Endothelial cell of umbilical vein (primary cell): Measurements from ENCODE around the gene DGKG. TPM values are rescaled to one million over a fixed set of nuclear protein-coding genes. Genes with fewer than 3 reads are reported as not detected.

Source experiments
- BruUV-seq: library from RNA; stranded (reverse); fragments of 400-500 nt; replicated peaks from 2 replicates; lab custom pipeline; 2021; lab: Mats Ljungman, UMichigan
- CTCF ChIA-PET: fragments of 300-600, 350-600 bp; sonication (Branson Sonifier 250); formaldehyde crosslinking; loops from one replicate; lab custom pipeline; 2021; ENCODE audit warnings: antibody characterized with exemption, inconsistent platforms; lab: Charles Lee
- POLR2A ChIA-PET: fragments of 300-600, 350-600 bp; sonication (Branson Sonifier 250); formaldehyde crosslinking; loops from one replicate; lab custom pipeline; 2021; ENCODE audit warnings: antibody characterized with exemption, inconsistent platforms; lab: Charles Lee
- DNase-seq: peaks from one replicate; pipeline ENCODE4 v3.0.0-alpha.2; 2011; ENCODE audit warnings: low read depth, low spot score
- FAIRE-seq: peaks from 2 replicates; lab custom pipeline; 2011; peaks lifted over from hg19 to GRCh38; lab: Jason Lieb, UNC
- H2AFZ ChIP-seq: 2 replicates; pipeline ENCODE4 v1.6.0; 2012; ENCODE audit warnings: low read depth, low read length, control low read depth, inconsistent platforms
- H3K27ac ChIP-seq: 2 replicates; pipeline ENCODE4 v1.5.1; 2011; ENCODE audit warnings: low read depth, mild to moderate bottlenecking, control low read depth, low read length, moderate library complexity; ENCODE audit not compliant: insufficient read depth
- H3K27me3 ChIP-seq, 2 experiments: 2 replicates each; pipeline versions ENCODE4 v1.6.0 to v1.6.1; 2011; ENCODE audit warnings: low read length in 2 of 2, mixed read lengths in 1 of 2; ENCODE audit not compliant: control insufficient read depth in 2 of 2, insufficient read depth in 2 of 2
- H3K36me3 ChIP-seq, 2 experiments: 2 replicates in 1 of 2; 3 replicates in 1 of 2; pipeline ENCODE4 v1.5.1; 2011; ENCODE audit warnings: low read length in 2 of 2, mild to moderate bottlenecking in 1 of 2, moderate library complexity in 1 of 2; ENCODE audit not compliant: control insufficient read depth in 2 of 2, insufficient read depth in 2 of 2; ENCODE audit errors: extremely low read depth in 1 of 2
- H3K4me1 ChIP-seq: 3 replicates; pipeline ENCODE4 v1.5.1; 2011; ENCODE audit warnings: mild to moderate bottlenecking, low read length; ENCODE audit not compliant: control insufficient read depth, insufficient read depth; ENCODE audit errors: extremely low read depth
- H3K4me2 ChIP-seq: 2 replicates; pipeline ENCODE4 v1.6.1; 2011; ENCODE audit warnings: low read length, control low read depth, mixed read lengths; ENCODE audit not compliant: insufficient read depth
- H3K4me3 ChIP-seq, 3 experiments: fragments of 200-600 bp in 1 of 3; sonication (generic), shearing (Covaris generic) in 1 of 3; replicated peaks in 1 of 3; 2 replicates each; pipeline ENCODE4 v1.5.1; 2011 to 2016; ENCODE audit warnings: control low read depth in 3 of 3, low read length in 3 of 3, mild to moderate bottlenecking in 2 of 3, inconsistent platforms in 1 of 3, low read depth in 1 of 3, moderate library complexity in 1 of 3; ENCODE audit not compliant: insufficient read depth in 1 of 3
- H3K79me2 ChIP-seq: 2 replicates; pipeline ENCODE4 v1.6.0; 2012; ENCODE audit warnings: low read length, inconsistent platforms; ENCODE audit not compliant: control insufficient read depth, insufficient read depth
- H3K9ac ChIP-seq: replicated peaks from 2 replicates; pipeline ENCODE3; 2011; ENCODE audit warnings: low read length, control low read depth; ENCODE audit not compliant: insufficient read depth; ENCODE audit errors: extremely low read depth
- H3K9me1 ChIP-seq: replicated peaks from 3 replicates; pipeline ENCODE4 v1.6.0; 2011; ENCODE audit warnings: mild to moderate bottlenecking, low read length; ENCODE audit not compliant: control insufficient read depth, insufficient read depth; ENCODE audit errors: extremely low read depth
- H3K9me3 ChIP-seq: replicated peaks from 2 replicates; pipeline ENCODE4 v1.5.1; 2012; ENCODE audit warnings: low read length, inconsistent platforms; ENCODE audit not compliant: control insufficient read depth, insufficient read depth
- H4K20me1 ChIP-seq: replicated peaks from 2 replicates; pipeline ENCODE3; 2011; ENCODE audit warnings: mild to moderate bottlenecking, low read length; ENCODE audit not compliant: control insufficient read depth, insufficient read depth; ENCODE audit errors: extremely low read depth
- EZH2 ChIP-seq: IDR thresholded peaks from 2 replicates; pipeline ENCODE4 v1.6.1; 2012; ENCODE audit warnings: borderline replicate concordance, low read depth, mild to moderate bottlenecking, moderate library complexity, low read length, inconsistent platforms; ENCODE audit not compliant: severe bottlenecking
- FOS ChIP-seq: IDR thresholded peaks from 2 replicates; pipeline ENCODE4 v1.6.1; 2011; ENCODE audit warnings: mild to moderate bottlenecking, low read length, moderate library complexity, borderline replicate concordance; ENCODE audit not compliant: insufficient read depth
- GATA2 ChIP-seq: IDR thresholded peaks from 2 replicates; pipeline ENCODE4 v1.7.0; 2011; ENCODE audit warnings: low read depth, mild to moderate bottlenecking, moderate library complexity, mixed read lengths, low read length; ENCODE audit not compliant: insufficient read length, insufficient read depth
- JUN ChIP-seq: IDR thresholded peaks from 2 replicates; pipeline ENCODE4 v1.6.1; 2011; ENCODE audit warnings: borderline replicate concordance, low read depth; ENCODE audit not compliant: insufficient read length, insufficient read depth
- MYC ChIP-seq: IDR thresholded peaks from one replicate; pipeline ENCODE4 v1.6.1; 2011; ENCODE audit warnings: mild to moderate bottlenecking, low read depth, low read length
- POLR2A ChIP-seq: IDR thresholded peaks from 2 replicates; pipeline ENCODE4 v1.6.1; 2012; ENCODE audit warnings: low read depth, mild to moderate bottlenecking, control low read depth, low read length
- POLR2AphosphoS5 ChIP-seq: IDR thresholded peaks from 2 replicates; pipeline ENCODE4 v1.6.1; 2012; ENCODE audit warnings: low read depth, mild to moderate bottlenecking, control low read depth, low read length, moderate library complexity; ENCODE audit not compliant: insufficient read depth
- dilution Hi-C: fragments of 300-500 bp; cut with MboI; formaldehyde crosslinking; loops from one replicate; pipeline ENCODE4 v1.15.0; 2019; ENCODE audit warnings: low sequenced_read_pairs; ENCODE audit not compliant: extremely low pct_ligation_motif_present
- intact Hi-C: fragments of 100-400 bp; cut with micrococcal nuclease; formaldehyde crosslinking; loops from one replicate; pipeline ENCODE4 v1.10.0; 2022
- polyA plus RNA-seq, 4 experiments: library from polyadenylated mRNA; depleted of rRNA in 3 of 4; stranded (reverse) in 3 of 4; unstranded in 1 of 4; fragments of >200 nt; gene quantifications; 2 replicates each; pipeline versions ENCODE4 v1.2.1 to v1.2.3, GENCODE V29; 2011 to 2012; ENCODE audit warnings: missing spikeins in 1 of 4
- total RNA-seq: library from RNA; stranded (reverse); gene quantifications from 2 replicates; pipeline ENCODE4 v1.2.3, GENCODE V29; 2021
- TF ChIP-seq, protein P1 (sequence below), 2 donors: IDR thresholded peaks; 1 replicate in 1 of 2; 2 replicates in 1 of 2; pipeline ENCODE4 v1.5.1; 2011; ENCODE audit warnings: low read length in 2 of 2, mild to moderate bottlenecking in 2 of 2, moderate library complexity in 2 of 2, control low read depth in 1 of 2, inconsistent platforms in 1 of 2, low read depth in 1 of 2; ENCODE audit not compliant: insufficient read depth in 1 of 2; ENCODE audit errors: extremely low read depth in 1 of 2
- TF ChIP-seq, protein P2 (sequence below): IDR thresholded peaks from 2 replicates; pipeline ENCODE4 v1.6.1; 2011; ENCODE audit not compliant: insufficient read depth, insufficient read length

The DGKG gene
- total and polyA plus RNA-seq, 2 donors (not counting 3 experiments of a cell fraction or from before 2014, with no cell fraction given) = not detected

DNA sequence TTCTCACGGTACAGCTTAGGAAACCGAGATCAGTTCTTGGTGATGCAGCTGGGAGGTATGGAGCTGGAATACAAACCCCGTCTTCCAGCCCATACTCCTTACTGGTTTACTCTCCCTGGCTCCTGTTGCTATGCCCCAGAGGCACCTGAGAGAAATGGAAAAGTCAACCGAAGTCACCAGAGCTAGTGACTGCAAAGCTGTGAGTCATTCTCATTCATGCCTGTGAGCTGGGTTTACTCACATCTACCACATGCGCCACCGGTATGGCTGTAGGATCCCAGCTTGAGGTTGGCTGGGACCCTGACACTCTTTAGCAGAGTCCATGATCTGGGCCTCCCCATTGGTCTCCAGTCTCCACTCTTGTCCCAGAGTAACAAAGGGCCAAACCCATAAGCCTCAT is 141.7 kb downstream of the DGKG start:
- no peak for FAIRE-seq
- Histone ChIP-seq H2AFZ (no peak overlapping the region), H3K4me2 (no peak overlapping the region), H3K9ac (no peak overlapping the region), H3K36me3 (no peaks in the 10 kb centered on the region), H3K4me3 (no peak overlapping the region), H3K79me2 (no peaks in the 10 kb centered on the region), H4K20me1 (no peaks in the 10 kb centered on the region), H3K9me3 (no peaks in the 10 kb centered on the region), H3K9me1 (no peaks in the 10 kb centered on the region), H3K4me1 (no peaks in the 10 kb centered on the region), H3K27me3 (no peaks in the 10 kb centered on the region), H3K27ac (no peak overlapping the region)
- TF ChIP-seq, protein P1, sequence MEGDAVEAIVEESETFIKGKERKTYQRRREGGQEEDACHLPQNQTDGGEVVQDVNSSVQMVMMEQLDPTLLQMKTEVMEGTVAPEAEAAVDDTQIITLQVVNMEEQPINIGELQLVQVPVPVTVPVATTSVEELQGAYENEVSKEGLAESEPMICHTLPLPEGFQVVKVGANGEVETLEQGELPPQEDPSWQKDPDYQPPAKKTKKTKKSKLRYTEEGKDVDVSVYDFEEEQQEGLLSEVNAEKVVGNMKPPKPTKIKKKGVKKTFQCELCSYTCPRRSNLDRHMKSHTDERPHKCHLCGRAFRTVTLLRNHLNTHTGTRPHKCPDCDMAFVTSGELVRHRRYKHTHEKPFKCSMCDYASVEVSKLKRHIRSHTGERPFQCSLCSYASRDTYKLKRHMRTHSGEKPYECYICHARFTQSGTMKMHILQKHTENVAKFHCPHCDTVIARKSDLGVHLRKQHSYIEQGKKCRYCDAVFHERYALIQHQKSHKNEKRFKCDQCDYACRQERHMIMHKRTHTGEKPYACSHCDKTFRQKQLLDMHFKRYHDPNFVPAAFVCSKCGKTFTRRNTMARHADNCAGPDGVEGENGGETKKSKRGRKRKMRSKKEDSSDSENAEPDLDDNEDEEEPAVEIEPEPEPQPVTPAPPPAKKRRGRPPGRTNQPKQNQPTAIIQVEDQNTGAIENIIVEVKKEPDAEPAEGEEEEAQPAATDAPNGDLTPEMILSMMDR (IDR thresholded peaks at IDR 0.05; ENCODE audit: extremely low read depth in 1 of 2, insufficient read depth in 1 of 2, low read depth in 1 of 2, low read length in 2 of 2) = no peak
- TF ChIP-seq FOS = no peak
- no peak for TF ChIP-seq JUN
- no peak for TF ChIP-seq POLR2AphosphoS5
- no peak for TF ChIP-seq GATA2
- TF ChIP-seq MYC = no peak
- TF ChIP-seq EZH2 = no peak
- TF ChIP-seq POLR2A = no peak
- TF ChIP-seq, protein P2, sequence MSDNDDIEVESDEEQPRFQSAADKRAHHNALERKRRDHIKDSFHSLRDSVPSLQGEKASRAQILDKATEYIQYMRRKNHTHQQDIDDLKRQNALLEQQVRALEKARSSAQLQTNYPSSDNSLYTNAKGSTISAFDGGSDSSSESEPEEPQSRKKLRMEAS = no peak
- ChIA-PET CTCF (no interaction called here), POLR2A (no interaction called here)
- dilution Hi-C loops (no loop called here), intact Hi-C loops (no loop called here)
- BruUV-seq = no TSS peak
- no peak for DNase-seq
